Astrocyte (in vitro differentiated cells and primary cell): ENCODE results near the gene VLDLR. TPM values are rescaled to one million over a fixed set of nuclear protein-coding genes. Genes with fewer than 3 reads are reported as not detected.

Experiments
- DNase-seq: peaks from one replicate; pipeline ENCODE4 v3.0.0-alpha.2; 2010; ENCODE audit warnings: low read depth
- FAIRE-seq: peaks from 2 replicates; lab custom pipeline; 2011; peaks lifted over from hg19 to GRCh38; lab: Jason Lieb, UNC
- H2AFZ ChIP-seq: 2 replicates; pipeline ENCODE4 v1.6.0; 2012; ENCODE audit warnings: low read depth, low read length, inconsistent platforms
- H3K27ac ChIP-seq: 2 replicates; pipeline ENCODE4 v1.5.1; 2011; ENCODE audit warnings: low read depth, low read length, inconsistent platforms
- H3K27me3 ChIP-seq: 2 replicates; pipeline ENCODE4 v1.6.0; 2011; ENCODE audit warnings: low read length, inconsistent platforms; ENCODE audit not compliant: insufficient read depth
- H3K36me3 ChIP-seq: 2 replicates; pipeline ENCODE4 v1.5.1; 2011; ENCODE audit warnings: low read length, inconsistent platforms; ENCODE audit not compliant: insufficient read depth
- H3K4me1 ChIP-seq: 2 replicates; pipeline ENCODE4 v1.5.1; 2011; ENCODE audit warnings: low read length, inconsistent platforms; ENCODE audit not compliant: insufficient read depth
- H3K4me2 ChIP-seq: 2 replicates; pipeline ENCODE4 v1.6.0; 2012; ENCODE audit warnings: low read length, inconsistent platforms
- H3K4me3 ChIP-seq: 2 replicates; pipeline ENCODE4 v1.5.1; 2011; ENCODE audit warnings: low read depth, mild to moderate bottlenecking, low read length, inconsistent platforms; ENCODE audit not compliant: insufficient read depth
- H3K79me2 ChIP-seq: 2 replicates; pipeline ENCODE4 v1.6.0; 2012; ENCODE audit warnings: mild to moderate bottlenecking, low read length, inconsistent platforms; ENCODE audit not compliant: insufficient read depth
- H3K9ac ChIP-seq: 2 replicates; pipeline ENCODE4 v1.6.0; 2012; ENCODE audit warnings: mild to moderate bottlenecking, low read length, inconsistent platforms
- H3K9me3 ChIP-seq: 2 replicates; pipeline ENCODE4 v1.5.1; 2012; ENCODE audit warnings: low read depth, mild to moderate bottlenecking, low read length, inconsistent platforms; ENCODE audit not compliant: insufficient read depth
- H4K20me1 ChIP-seq: 2 replicates; pipeline ENCODE4 v1.6.0; 2012; ENCODE audit warnings: low read length, inconsistent platforms; ENCODE audit not compliant: insufficient read depth
- H3K27ac Mint-ChIP-seq: one replicate; pipeline ENCODE4 v1.8.0; 2021; ENCODE audit warnings: mild to moderate bottlenecking, mixed read lengths; ENCODE audit not compliant: unreplicated experiment
- H3K27me3 Mint-ChIP-seq: one replicate; pipeline ENCODE4 v1.8.0; 2021; ENCODE audit warnings: low read depth, mixed read lengths; ENCODE audit not compliant: unreplicated experiment
- H3K36me3 Mint-ChIP-seq: one replicate; pipeline ENCODE4 v1.8.0; 2021; ENCODE audit warnings: low read depth, mixed read lengths; ENCODE audit not compliant: unreplicated experiment
- H3K4me1 Mint-ChIP-seq: one replicate; pipeline ENCODE4 v1.8.0; 2021; ENCODE audit warnings: low read depth, mixed read lengths; ENCODE audit not compliant: unreplicated experiment
- H3K4me3 Mint-ChIP-seq: one replicate; pipeline ENCODE4 v1.8.0; 2021; ENCODE audit warnings: mild to moderate bottlenecking, moderate library complexity, mixed read lengths; ENCODE audit not compliant: unreplicated experiment
- H3K9me3 Mint-ChIP-seq: one replicate; pipeline ENCODE4 v1.8.0; 2021; ENCODE audit warnings: mild to moderate bottlenecking, mixed read lengths; ENCODE audit not compliant: unreplicated experiment
- CTCF ChIP-seq: IDR thresholded peaks from 2 replicates; pipeline ENCODE4 v1.5.1; 2011; ENCODE audit warnings: low read depth, mild to moderate bottlenecking, inconsistent platforms, low read length, moderate library complexity; ENCODE audit not compliant: insufficient read depth
- EZH2 ChIP-seq: IDR thresholded peaks from 2 replicates; pipeline ENCODE4 v1.6.1; 2012; ENCODE audit warnings: mild to moderate bottlenecking, low read length, inconsistent platforms; ENCODE audit not compliant: insufficient read depth
- total RNA-seq: library from RNA; stranded (reverse); gene quantifications from 2 replicates; pipeline ENCODE4 v1.2.1, GENCODE V29; 2021

Gene VLDLR
- total RNA-seq, 1 donor from 2014 or later: 63.2 TPM

- Histone ChIP-seq H3K27me3 (no peaks in the 10 kb centered on the region), H3K4me3 (no peak overlapping the region), H3K9ac (no peak overlapping the region), H2AFZ (no peak overlapping the region), H3K4me2 (no peak overlapping the region), H4K20me1 (no peaks in the 10 kb centered on the region), H3K79me2 (no peaks in the 10 kb centered on the region), H3K9me3 (no peaks in the 10 kb centered on the region), H3K27ac (no peak overlapping the region), H3K4me1 (no peaks in the 10 kb centered on the region), H3K36me3 (no peaks in the 10 kb centered on the region)
- Mint-ChIP-seq H3K9me3 (no peaks in the 10 kb centered on the region), H3K27ac (no peak overlapping the region), H3K4me1 (no peaks in the 10 kb centered on the region), H3K27me3 (no peaks in the 10 kb centered on the region), H3K4me3 (no peak overlapping the region), H3K36me3 (no peaks in the 10 kb centered on the region)
- no peak for TF ChIP-seq CTCF
- TF ChIP-seq EZH2: no peak
- FAIRE-seq (no peak), DNase-seq (no peak)
Observed at GRCh38 chr9:2674141-2674824, 52.7 kb downstream of the VLDLR start.

- H3K4me3 Mint-ChIP-seq: no peak overlapping the region
- H3K27me3 Mint-ChIP-seq: no peaks in the 10 kb centered on the region
- H3K79me2 ChIP-seq: no peaks in the 10 kb centered on the region
- no peaks in the 10 kb centered on the region for H3K9me3 ChIP-seq
- H3K4me1 Mint-ChIP-seq: no peaks in the 10 kb centered on the region
- DNase-seq (no peak), FAIRE-seq (no peak)
- H3K27ac Mint-ChIP-seq: no peak overlapping the region
- H2AFZ ChIP-seq: no peak overlapping the region
- H3K36me3 ChIP-seq: no peaks in the 10 kb centered on the region
- H3K4me2 ChIP-seq: no peak overlapping the region
- no peak for TF ChIP-seq EZH2
- TF ChIP-seq CTCF: no peak
- no peak overlapping the region for H3K4me3 ChIP-seq
- H3K9ac ChIP-seq: no peak overlapping the region
- peaks cover 4% of the 10 kb centered on the region for H3K9me3 Mint-ChIP-seq
- H4K20me1 ChIP-seq: no peaks in the 10 kb centered on the region
- no peaks in the 10 kb centered on the region for H3K4me1 ChIP-seq
- no peaks in the 10 kb centered on the region for H3K27me3 ChIP-seq
- H3K27ac ChIP-seq: no peak overlapping the region
- H3K36me3 Mint-ChIP-seq: peaks cover 3% of the 10 kb centered on the region
Observed at GRCh38 chr9:2675834-2676233, 54.2 kb downstream of the VLDLR start.

GRCh38 chr9:2676466-2676865 is 54.9 kb downstream of the VLDLR start:
- H3K36me3 ChIP-seq: no peaks in the 10 kb centered on the region
- no peaks in the 10 kb centered on the region for H3K27me3 ChIP-seq
- no peak overlapping the region for H3K27ac Mint-ChIP-seq
- H4K20me1 ChIP-seq: no peaks in the 10 kb centered on the region
- peaks cover 4% of the 10 kb centered on the region for H3K9me3 Mint-ChIP-seq
- no peak overlapping the region for H3K4me3 ChIP-seq
- H3K4me1 ChIP-seq: no peaks in the 10 kb centered on the region
- H3K27me3 Mint-ChIP-seq: no peaks in the 10 kb centered on the region
- H2AFZ ChIP-seq: no peak overlapping the region
- no peak overlapping the region for H3K9ac ChIP-seq
- no peaks in the 10 kb centered on the region for H3K4me1 Mint-ChIP-seq
- H3K79me2 ChIP-seq: no peaks in the 10 kb centered on the region
- peaks cover 3% of the 10 kb centered on the region for H3K36me3 Mint-ChIP-seq
- no peak for FAIRE-seq
- no peak overlapping the region for H3K4me3 Mint-ChIP-seq
- H3K9me3 ChIP-seq: no peaks in the 10 kb centered on the region
- H3K4me2 ChIP-seq: no peak overlapping the region
- no peak for TF ChIP-seq CTCF
- TF ChIP-seq EZH2: no peak
- H3K27ac ChIP-seq: no peak overlapping the region
- no peak for DNase-seq
